Activated T-helper 1 cell treated with anti-CD3 and anti-CD28 coated beads, Interleukin-12 subunit alpha, Interleukin-12 subunit beta, Interleukin-2, Interleukin-4 antibody, amounts not matched to agents 30 ng/mL and 10 ng/mL and 1 ng/mL, durations not matched to agents 14 hours and 24 hours and 36 hours (primary cell): ENCODE results near the gene RASGEF1B. TPM values are rescaled to one million over a fixed set of nuclear protein-coding genes. Genes with fewer than 3 reads are reported as not detected.
A peak's percentile ranks its signal among the peaks of the same experiment; 100 is the strongest.

Source experiments
- DNase-seq: peaks from one replicate; pipeline ENCODE4 v3.0.0; 2021; ENCODE audit warnings: low spot score
- H3K27ac Mint-ChIP-seq: one replicate; pipeline ENCODE4 v1.8.0; 2021; ENCODE audit warnings: mild to moderate bottlenecking, mixed read lengths
- H3K27me3 Mint-ChIP-seq: one replicate; pipeline ENCODE4 v1.8.0; 2022; ENCODE audit warnings: mild to moderate bottlenecking, moderate library complexity, mixed read lengths; ENCODE audit not compliant: insufficient read depth
- H3K36me3 Mint-ChIP-seq: one replicate; pipeline ENCODE4 v1.8.0; 2021; ENCODE audit warnings: low read depth, mixed read lengths
- H3K4me1 Mint-ChIP-seq: one replicate; pipeline ENCODE4 v1.8.0; 2021; ENCODE audit warnings: low read depth, mixed read lengths
- H3K4me3 Mint-ChIP-seq: one replicate; pipeline ENCODE4 v1.8.0; 2021; ENCODE audit warnings: mild to moderate bottlenecking, moderate library complexity, mixed read lengths
- H3K9me3 Mint-ChIP-seq: one replicate; pipeline ENCODE4 v1.8.0; 2021; ENCODE audit warnings: mixed read lengths
- intact Hi-C: fragments of 100-400 bp; cut with micrococcal nuclease; formaldehyde crosslinking; loops from one replicate; pipeline ENCODE4 v1.15.1; 2024
- total RNA-seq: library from RNA; stranded (reverse); gene quantifications from 2 replicates; pipeline ENCODE4 v1.2.3, GENCODE V29; 2022

The RASGEF1B gene
- total RNA-seq, 1 donor from 2014 or later, result 3.6 TPM

GRCh38 chr4:81469781-81470455 lies 1.8 kb downstream of the RASGEF1B start:
- Mint-ChIP-seq H3K27me3 (peaks cover 15% of the 10 kb centered on the region), H3K9me3 (peaks cover 3% of the 10 kb centered on the region), H3K4me1 (peaks cover 47% of the 10 kb centered on the region), H3K27ac (no peak overlapping the region), H3K36me3 (no peaks in the 10 kb centered on the region), H3K4me3 (peak overlapping the region; percentile 93)
- no peak for DNase-seq
- intact Hi-C loops, result loop anchor here (2.0 to 10.0 kb wide), 5 partner anchors 197 to 1545 kb away; partner anchors contain the start of genes ENOPH1, HNRNPD, HNRNPDL and LIN54

GRCh38 chr4:81468678-81469077 lies 3.0 kb downstream of the RASGEF1B start:
- no peak for DNase-seq
- H3K4me3 Mint-ChIP-seq, result no peak overlapping the region
- peaks cover 3% of the 10 kb centered on the region for H3K9me3 Mint-ChIP-seq
- H3K4me1 Mint-ChIP-seq, result peaks cover 43% of the 10 kb centered on the region
- H3K27ac Mint-ChIP-seq, result no peak overlapping the region
- H3K27me3 Mint-ChIP-seq, result peaks cover 15% of the 10 kb centered on the region
- intact Hi-C loops, result no loop called here
- no peaks in the 10 kb centered on the region for H3K36me3 Mint-ChIP-seq

DNA sequence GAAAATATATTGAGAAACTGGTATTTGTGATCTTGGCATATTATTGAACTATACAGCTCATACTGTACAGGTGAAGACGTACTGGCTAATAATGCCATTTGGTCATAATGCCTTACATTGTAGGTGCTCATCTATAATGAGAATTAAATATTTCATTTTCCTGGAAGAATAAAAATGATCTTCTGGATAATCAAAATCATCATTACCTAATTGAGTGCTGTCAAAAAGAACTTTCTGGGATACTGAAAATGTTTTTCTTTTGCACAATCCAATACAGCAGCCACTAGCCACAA lies 4.1 kb downstream of the RASGEF1B start:
- no peak for DNase-seq

DNA sequence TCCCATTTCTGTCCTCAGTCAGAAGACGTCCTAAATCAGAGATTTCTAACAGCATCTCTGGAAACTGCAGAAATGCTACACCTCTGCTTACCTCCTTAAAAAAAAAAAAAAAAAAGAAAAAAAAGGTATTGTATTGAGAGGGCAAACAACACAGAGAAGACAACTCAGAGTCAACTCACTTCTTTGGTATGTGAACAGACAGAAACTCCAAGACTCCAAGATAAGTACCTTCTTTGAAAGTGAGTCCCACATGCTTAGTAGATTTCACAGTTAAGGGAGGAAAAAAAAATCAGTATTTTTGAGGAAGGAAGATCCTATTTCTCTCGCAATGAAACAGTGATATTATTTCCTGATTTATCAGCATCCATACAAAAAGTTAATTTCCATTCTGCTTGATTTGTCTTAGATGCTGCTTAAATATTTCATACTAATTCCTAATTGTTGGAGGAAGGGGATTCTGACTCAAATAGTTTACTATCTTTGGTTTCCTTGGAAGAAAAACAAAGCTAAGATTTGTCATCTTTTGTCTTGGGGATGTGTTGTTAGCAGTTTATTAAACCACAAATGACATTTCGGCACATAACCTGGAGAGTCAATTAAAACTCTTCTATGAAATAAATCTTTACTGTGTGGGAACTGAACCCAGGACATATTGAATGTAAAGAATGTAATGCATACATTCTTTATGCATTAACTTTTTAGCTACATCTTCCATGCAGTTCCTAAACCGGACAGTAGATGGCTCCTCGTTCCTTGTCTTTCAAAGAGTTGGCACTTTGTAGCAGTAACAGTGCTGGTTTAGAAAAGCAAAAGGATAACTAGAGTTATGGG lies 4.7 kb downstream of the RASGEF1B start:
- Mint-ChIP-seq H3K36me3 (no peaks in the 10 kb centered on the region), H3K4me3 (no peak overlapping the region), H3K27ac (no peak overlapping the region), H3K4me1 (peaks cover 31% of the 10 kb centered on the region), H3K27me3 (peaks cover 10% of the 10 kb centered on the region), H3K9me3 (no peaks in the 10 kb centered on the region)
- intact Hi-C loops, result loop anchor here (1.0 kb wide), 5 partner anchors 61 to 801 kb away; no protein-coding TSS in a partner anchor
- DNase-seq, result peak; percentile 61

More for the DNA sequence above, 4.1 kb downstream of the RASGEF1B start:
- Mint-ChIP-seq H3K27me3 (peaks cover 10% of the 10 kb centered on the region), H3K27ac (no peak overlapping the region), H3K9me3 (no peaks in the 10 kb centered on the region), H3K4me1 (peaks cover 37% of the 10 kb centered on the region), H3K4me3 (no peak overlapping the region), H3K36me3 (no peaks in the 10 kb centered on the region)
- intact Hi-C loops, result loop anchor here (1.0 kb wide), 5 partner anchors 61 to 801 kb away; no protein-coding TSS in a partner anchor

DNA sequence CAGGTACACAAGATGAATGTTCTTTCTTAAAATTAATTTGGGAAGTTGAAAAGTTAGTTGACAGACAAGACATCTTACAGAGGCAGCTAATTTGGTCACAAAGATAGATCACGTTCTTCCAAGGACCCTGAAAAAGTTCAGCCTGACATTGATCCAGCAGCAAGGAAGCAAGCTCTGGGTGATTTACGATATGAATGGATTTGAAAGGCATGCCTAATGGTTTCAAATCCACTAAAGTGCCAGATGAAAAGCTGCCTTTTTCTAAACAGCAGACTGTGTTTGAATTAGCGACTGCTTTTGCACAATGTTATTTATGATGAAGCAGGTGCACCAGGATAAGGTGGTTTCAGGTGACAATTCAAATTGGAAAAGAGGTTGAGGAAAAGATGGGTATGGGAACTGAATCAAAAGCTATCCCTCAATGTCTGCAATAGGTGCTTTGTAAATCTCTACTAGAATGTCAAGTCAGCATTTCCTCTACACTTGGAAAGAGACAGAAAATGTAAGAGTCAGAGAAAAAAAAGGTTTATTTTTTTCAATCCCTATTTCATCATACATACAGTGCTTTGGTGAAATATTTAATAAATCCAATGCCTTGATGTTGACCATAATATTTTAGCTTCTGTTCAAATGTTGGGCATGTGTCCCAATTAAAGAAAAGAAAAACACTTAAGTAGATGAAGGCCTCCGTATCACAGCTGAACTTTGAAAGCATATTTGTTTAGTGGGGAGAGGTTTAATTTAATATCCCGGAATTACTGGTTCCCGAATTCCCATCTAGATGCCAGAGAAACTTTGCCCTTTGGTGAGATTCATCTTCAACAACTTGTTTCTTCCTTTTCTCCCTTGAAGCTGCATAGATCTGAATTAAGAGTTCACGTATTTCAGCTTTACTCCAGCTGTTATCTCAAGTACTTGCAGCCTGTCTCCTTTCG lies 6.0 kb downstream of the RASGEF1B start:
- H3K27ac Mint-ChIP-seq, result no peak overlapping the region
- H3K4me3 Mint-ChIP-seq, result no peak overlapping the region
- no peak for DNase-seq
- H3K9me3 Mint-ChIP-seq, result no peaks in the 10 kb centered on the region
- H3K36me3 Mint-ChIP-seq, result no peaks in the 10 kb centered on the region
- H3K4me1 Mint-ChIP-seq, result peaks cover 27% of the 10 kb centered on the region
- peaks cover 6% of the 10 kb centered on the region for H3K27me3 Mint-ChIP-seq
- intact Hi-C loops, result no loop called here

GRCh38 chr4:81460834-81461233 lies 10.9 kb downstream of the RASGEF1B start:
- Mint-ChIP-seq H3K36me3 (peaks cover 7% of the 10 kb centered on the region), H3K9me3 (no peaks in the 10 kb centered on the region), H3K27ac (no peak overlapping the region), H3K4me1 (peaks cover 5% of the 10 kb centered on the region), H3K27me3 (no peaks in the 10 kb centered on the region), H3K4me3 (no peak overlapping the region)
- intact Hi-C loops, result no loop called here
- no peak for DNase-seq

DNA sequence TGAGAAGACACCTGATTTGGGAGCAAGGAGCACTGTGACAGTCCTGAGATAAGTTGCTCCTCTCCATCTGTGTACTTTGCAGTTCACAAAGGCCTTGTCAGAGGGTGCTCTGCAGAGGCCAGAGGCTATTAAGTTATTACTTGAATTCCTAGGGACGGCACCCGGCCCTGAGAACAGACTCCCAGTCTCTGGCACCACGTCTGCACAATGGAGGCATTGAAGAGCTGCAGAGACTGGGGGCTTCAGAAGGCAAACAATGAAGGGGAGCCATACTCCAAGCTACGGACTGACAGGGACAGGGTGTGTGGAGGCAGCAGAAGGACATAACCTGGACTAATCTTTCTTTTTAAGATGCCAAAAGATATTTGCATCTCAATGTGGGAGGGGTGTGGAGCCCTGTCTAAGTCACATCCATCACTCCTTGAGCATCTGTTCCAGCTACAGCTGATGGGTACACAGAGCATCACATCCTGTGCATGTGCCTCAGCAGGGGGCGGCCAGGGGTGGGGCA lies 11.5 kb downstream of the RASGEF1B start:
- no peaks in the 10 kb centered on the region for H3K27me3 Mint-ChIP-seq
- no peaks in the 10 kb centered on the region for H3K9me3 Mint-ChIP-seq
- intact Hi-C loops, result no loop called here
- peaks cover 9% of the 10 kb centered on the region for H3K36me3 Mint-ChIP-seq
- no peak for DNase-seq
- H3K4me1 Mint-ChIP-seq, result peaks cover 5% of the 10 kb centered on the region
- no peak overlapping the region for H3K4me3 Mint-ChIP-seq
- H3K27ac Mint-ChIP-seq, result no peak overlapping the region

GRCh38 chr4:81459228-81459627 lies 12.5 kb downstream of the RASGEF1B start:
- no peak overlapping the region for H3K27ac Mint-ChIP-seq
- no peaks in the 10 kb centered on the region for H3K27me3 Mint-ChIP-seq
- no peak overlapping the region for H3K4me3 Mint-ChIP-seq
- H3K36me3 Mint-ChIP-seq, result peaks cover 9% of the 10 kb centered on the region
- no peaks in the 10 kb centered on the region for H3K9me3 Mint-ChIP-seq
- intact Hi-C loops, result no loop called here
- H3K4me1 Mint-ChIP-seq, result peaks cover 15% of the 10 kb centered on the region
- no peak for DNase-seq

DNA sequence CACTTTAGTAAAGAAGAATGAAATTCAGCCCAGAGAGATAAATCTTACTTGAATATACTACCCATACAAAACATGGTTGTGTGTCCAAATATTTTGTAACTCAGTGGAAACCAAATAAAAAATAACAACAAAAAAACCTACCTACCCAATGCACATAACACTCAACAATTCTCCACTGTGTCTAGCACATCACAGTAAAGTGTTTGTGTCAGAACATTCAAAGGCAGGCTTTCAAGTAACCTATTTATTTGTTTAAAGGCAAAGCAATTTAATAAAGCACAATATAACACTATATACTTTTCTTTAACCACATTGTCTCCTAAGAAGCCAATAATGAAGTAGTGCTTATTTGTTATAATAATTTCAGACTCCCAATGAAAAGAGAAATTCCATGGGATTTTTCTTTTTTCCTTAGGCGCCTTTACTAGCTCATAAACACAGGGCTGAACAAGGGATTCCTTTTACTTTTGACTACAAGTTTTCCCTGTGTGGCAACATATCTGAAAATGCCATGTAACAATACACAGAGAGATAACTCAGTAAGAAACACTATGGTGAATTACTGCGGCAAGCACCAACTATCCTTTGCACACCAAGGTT lies 13.7 kb downstream of the RASGEF1B start:
- Mint-ChIP-seq H3K27ac (no peak overlapping the region), H3K4me3 (no peak overlapping the region), H3K36me3 (peaks cover 9% of the 10 kb centered on the region), H3K27me3 (no peaks in the 10 kb centered on the region), H3K4me1 (peaks cover 20% of the 10 kb centered on the region), H3K9me3 (no peaks in the 10 kb centered on the region)
- no peak for DNase-seq
- intact Hi-C loops, result no loop called here

DNA sequence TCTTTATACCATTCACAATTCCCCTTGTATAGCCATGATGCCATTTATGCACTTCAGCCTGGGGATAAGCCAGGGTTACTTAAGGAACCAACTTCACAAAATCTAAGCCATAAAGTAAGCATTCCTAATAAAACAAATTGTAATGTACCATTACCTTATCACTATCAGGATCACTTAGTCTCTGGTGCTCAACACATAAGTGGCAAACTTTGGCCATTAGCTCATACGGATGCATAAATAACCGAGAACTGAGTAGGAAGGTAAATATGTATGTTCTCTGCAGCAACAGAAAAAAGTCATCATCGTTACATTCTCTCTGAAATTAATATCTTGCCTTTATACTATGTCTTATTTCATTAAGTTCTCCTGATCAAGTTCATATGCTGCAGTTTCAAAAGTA lies 14.4 kb downstream of the RASGEF1B start:
- Mint-ChIP-seq H3K9me3 (no peaks in the 10 kb centered on the region), H3K4me1 (peaks cover 20% of the 10 kb centered on the region)

DNA sequence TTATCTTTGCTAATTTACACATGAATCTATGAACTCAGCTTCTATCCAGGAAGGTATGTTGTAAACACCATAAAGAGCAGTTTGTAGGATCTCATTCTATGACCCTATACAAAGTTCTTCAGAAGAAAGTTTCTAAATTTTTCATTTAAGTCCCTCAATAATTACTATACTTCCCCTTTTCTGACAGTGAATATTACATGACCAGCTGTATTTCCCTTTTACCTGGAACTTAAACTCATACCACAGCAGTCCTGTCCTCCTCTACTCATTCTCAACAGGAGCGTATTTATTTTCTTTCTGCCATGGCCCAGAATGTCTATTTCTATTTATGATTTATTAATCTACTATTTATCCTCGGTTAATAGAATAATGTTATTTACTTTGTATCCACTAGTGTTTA lies 15.8 kb downstream of the RASGEF1B start:
- no peak overlapping the region for H3K4me3 Mint-ChIP-seq
- intact Hi-C loops, result no loop called here
- no peaks in the 10 kb centered on the region for H3K27me3 Mint-ChIP-seq
- DNase-seq, result no peak
- peaks cover 14% of the 10 kb centered on the region for H3K36me3 Mint-ChIP-seq
- no peak overlapping the region for H3K27ac Mint-ChIP-seq
- no peaks in the 10 kb centered on the region for H3K9me3 Mint-ChIP-seq
- peaks cover 15% of the 10 kb centered on the region for H3K4me1 Mint-ChIP-seq

More for the DNA sequence above, 14.4 kb downstream of the RASGEF1B start:
- Mint-ChIP-seq H3K27me3 (no peaks in the 10 kb centered on the region), H3K27ac (no peak overlapping the region), H3K36me3 (peaks cover 14% of the 10 kb centered on the region), H3K4me3 (no peak overlapping the region)
- intact Hi-C loops, result no loop called here
- no peak for DNase-seq

DNA sequence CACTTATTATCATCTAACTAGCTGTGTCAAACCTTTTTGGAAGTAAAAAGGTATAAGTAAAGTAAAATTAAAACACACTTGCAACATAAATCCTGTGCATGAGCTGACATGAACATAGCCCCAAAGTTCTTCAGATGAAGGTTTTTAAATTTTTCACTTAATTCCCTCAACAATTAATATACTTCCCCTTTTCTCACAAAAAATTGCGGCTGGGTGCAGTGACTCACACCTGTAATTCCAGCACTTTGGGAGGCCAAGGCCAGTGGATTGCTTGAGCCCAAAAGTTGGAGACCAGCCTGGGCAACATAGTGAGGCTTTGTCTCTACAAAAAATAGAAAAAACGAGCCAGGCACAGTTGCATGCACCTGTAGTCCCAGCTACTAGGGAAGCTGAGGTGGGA lies 16.8 kb downstream of the RASGEF1B start:
- H3K27me3 Mint-ChIP-seq, result no peaks in the 10 kb centered on the region
- H3K27ac Mint-ChIP-seq, result no peak overlapping the region
- DNase-seq, result no peak
- H3K36me3 Mint-ChIP-seq, result peaks cover 14% of the 10 kb centered on the region
- H3K4me1 Mint-ChIP-seq, result peaks cover 15% of the 10 kb centered on the region
- no peaks in the 10 kb centered on the region for H3K9me3 Mint-ChIP-seq
- no peak overlapping the region for H3K4me3 Mint-ChIP-seq
- intact Hi-C loops, result no loop called here
